Upper lobe of right lung (tissue), 1 donor: ENCODE data around the gene ZCCHC18. TPM values are rescaled to one million over a fixed set of nuclear protein-coding genes. Genes with fewer than 3 reads are reported as not detected.

Experiments used
- ATAC-seq: fragments of 200-7000 bp; cut with Tn5 transposase; one replicate; pipeline ENCODE4 v1.9.1; 2020; ENCODE audit warnings: mild to moderate bottlenecking, moderate library complexity
- DNase-seq: peaks from one replicate; pipeline ENCODE4 v3.0.0-alpha.2; 2020
- H3K27ac ChIP-seq: fragments of 200-600 bp; one replicate; pipeline ENCODE4 v1.8.0; 2022
- H3K27me3 ChIP-seq: fragments of 200-600 bp; one replicate; pipeline ENCODE4 v1.8.0; 2022; ENCODE audit warnings: mild to moderate bottlenecking
- H3K36me3 ChIP-seq: fragments of 200-600 bp; one replicate; pipeline ENCODE4 v1.8.0; 2022
- H3K4me1 ChIP-seq: fragments of 200-600 bp; one replicate; pipeline ENCODE4 v1.8.0; 2022
- H3K4me3 ChIP-seq: fragments of 200-600 bp; one replicate; pipeline ENCODE4 v1.8.0; 2022; ENCODE audit warnings: mild to moderate bottlenecking
- H3K9me3 ChIP-seq: fragments of 200-600 bp; one replicate; pipeline ENCODE4 v1.8.0; 2022
- intact Hi-C: fragments of 100-400 bp; cut with DNase I; formaldehyde crosslinking; loops from one replicate; pipeline ENCODE4 v1.11.0; 2022
- total RNA-seq: library from RNA; stranded (reverse); fragmentation: NEBNext Ultra II Directional; extraction: Animal tissue kit (Norgen Biotek cat#: 25700); gene quantifications from one replicate; pipeline ENCODE4 v1.2.1, GENCODE V29; 2021
- TF ChIP-seq, protein P1 (sequence below): fragments of 200-600 bp; IDR thresholded peaks from one replicate; pipeline ENCODE4 v1.8.0; 2022; ENCODE audit warnings: antibody characterized with exemption
- donor health status: DM: no; HTN: yes; CAD: no; lungs with severe emphysema.

The ZCCHC18 gene
- total RNA-seq, 1 donor from 2014 or later = 1.6 TPM

DNA sequence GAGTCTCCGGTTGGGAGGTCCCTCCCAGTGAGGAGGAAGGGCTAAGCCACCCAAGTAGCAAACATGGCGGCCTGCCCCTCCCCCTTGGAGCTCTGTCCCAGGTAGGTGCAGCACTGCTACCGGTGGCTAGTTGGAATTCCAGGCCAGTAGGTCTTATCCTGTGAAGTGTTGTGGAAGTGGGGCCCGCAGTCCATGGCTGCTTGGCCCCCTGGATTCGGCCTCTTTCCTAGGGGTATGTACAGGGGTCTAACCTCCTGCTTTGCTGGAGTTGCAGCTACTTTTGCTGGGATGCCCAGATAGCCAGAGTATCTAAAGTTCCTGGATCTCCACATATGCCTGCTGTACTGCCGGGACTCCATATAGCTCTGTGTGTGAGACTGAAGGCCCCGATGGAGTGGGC lies 26.4 kb upstream of the ZCCHC18 start:
- ATAC-seq (no peak), DNase-seq (no peak)
- Histone ChIP-seq H3K9me3 (no peaks in the 10 kb centered on the region), H3K36me3 (no peaks in the 10 kb centered on the region), H3K27ac (no peak overlapping the region), H3K4me1 (no peaks in the 10 kb centered on the region), H3K27me3 (no peaks in the 10 kb centered on the region), H3K4me3 (no peak overlapping the region)
- TF ChIP-seq, protein P1, sequence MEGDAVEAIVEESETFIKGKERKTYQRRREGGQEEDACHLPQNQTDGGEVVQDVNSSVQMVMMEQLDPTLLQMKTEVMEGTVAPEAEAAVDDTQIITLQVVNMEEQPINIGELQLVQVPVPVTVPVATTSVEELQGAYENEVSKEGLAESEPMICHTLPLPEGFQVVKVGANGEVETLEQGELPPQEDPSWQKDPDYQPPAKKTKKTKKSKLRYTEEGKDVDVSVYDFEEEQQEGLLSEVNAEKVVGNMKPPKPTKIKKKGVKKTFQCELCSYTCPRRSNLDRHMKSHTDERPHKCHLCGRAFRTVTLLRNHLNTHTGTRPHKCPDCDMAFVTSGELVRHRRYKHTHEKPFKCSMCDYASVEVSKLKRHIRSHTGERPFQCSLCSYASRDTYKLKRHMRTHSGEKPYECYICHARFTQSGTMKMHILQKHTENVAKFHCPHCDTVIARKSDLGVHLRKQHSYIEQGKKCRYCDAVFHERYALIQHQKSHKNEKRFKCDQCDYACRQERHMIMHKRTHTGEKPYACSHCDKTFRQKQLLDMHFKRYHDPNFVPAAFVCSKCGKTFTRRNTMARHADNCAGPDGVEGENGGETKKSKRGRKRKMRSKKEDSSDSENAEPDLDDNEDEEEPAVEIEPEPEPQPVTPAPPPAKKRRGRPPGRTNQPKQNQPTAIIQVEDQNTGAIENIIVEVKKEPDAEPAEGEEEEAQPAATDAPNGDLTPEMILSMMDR = no peak
- intact Hi-C loops = no loop called here

DNA sequence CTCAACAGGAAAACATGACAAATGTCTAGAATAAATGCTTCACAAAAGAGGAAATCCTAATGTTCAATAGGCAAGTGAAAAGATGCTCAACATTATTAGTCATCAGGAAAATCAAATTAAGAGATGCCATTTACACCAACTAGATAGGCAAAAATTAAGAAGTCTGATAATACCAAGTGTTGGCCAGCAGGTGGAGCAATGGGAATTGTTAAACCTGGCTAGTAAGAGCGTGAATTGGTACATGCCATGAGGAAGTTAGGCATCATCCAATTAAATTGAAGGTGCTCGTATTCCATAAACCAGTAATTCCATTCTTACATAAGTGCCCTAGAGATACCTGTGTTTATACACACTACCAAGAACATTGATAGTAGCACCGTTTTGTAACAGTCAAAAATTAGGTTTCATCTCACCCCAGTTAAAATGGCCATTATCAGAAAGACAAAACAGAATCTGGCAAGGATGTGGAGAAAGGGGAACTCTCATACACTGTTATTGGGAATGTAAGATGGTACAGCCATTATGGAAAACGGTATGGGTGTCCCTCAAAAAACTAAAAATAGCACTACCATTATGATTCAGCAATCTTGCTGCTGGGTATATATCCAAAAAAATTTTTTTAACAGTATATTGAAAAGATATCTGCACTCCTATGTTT lies 14.0 kb upstream of the ZCCHC18 start:
- peak; percentile 88 for ATAC-seq
- no peak for DNase-seq
- no peaks in the 10 kb centered on the region for H3K27me3 ChIP-seq
- intact Hi-C loops = no loop called here
- no peaks in the 10 kb centered on the region for H3K4me1 ChIP-seq
- no peaks in the 10 kb centered on the region for H3K36me3 ChIP-seq
- H3K4me3 ChIP-seq = no peak overlapping the region
- no peak overlapping the region for H3K27ac ChIP-seq
- H3K9me3 ChIP-seq = no peaks in the 10 kb centered on the region
- TF ChIP-seq, protein P1 = peak; percentile 59

DNA sequence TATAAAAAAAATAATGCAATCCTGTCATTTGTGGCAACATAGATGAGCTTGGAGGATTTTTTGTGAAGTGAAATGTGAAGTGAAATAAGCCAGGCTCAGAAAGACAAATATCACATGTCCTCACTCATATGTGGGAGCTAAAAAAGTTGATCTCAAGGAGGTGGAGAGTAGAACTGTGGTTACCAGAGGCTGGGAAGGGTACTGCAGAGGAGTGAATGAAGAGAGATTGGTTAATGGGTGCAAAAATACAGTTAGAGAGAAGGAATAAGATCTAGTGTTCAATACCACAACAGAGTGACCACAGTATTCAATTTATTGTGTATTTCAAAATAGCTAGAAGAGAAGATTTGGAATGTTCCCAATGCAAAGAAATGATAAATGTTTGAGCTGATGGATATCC lies 13.4 kb upstream of the ZCCHC18 start:
- ATAC-seq (no peak), DNase-seq (no peak)
- H3K27ac ChIP-seq = no peak overlapping the region
- TF ChIP-seq, protein P1 = no peak
- no peaks in the 10 kb centered on the region for H3K9me3 ChIP-seq
- intact Hi-C loops = no loop called here
- H3K27me3 ChIP-seq = no peaks in the 10 kb centered on the region
- no peak overlapping the region for H3K4me3 ChIP-seq
- H3K36me3 ChIP-seq = no peaks in the 10 kb centered on the region
- no peaks in the 10 kb centered on the region for H3K4me1 ChIP-seq

DNA sequence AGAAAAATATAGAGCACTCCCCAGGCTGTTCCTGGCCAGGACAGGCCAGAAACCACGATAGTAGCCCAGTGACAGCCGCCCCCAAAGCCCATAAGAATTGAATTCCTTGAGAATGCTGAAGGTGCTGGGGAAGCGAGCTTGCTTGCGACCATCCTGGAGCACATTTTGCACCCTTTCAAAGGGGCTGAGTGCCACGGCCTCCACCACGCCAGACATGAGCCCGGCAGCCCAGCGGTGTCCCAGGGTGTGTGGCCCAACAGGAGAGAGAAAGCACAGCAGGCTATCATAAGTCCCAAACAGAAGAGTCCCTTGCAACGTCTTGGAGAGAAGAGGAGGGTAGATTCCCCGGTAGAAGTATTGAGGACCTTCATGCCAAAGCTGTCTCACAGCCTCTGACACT lies 7.6 kb upstream of the ZCCHC18 start:
- no peaks in the 10 kb centered on the region for H3K27me3 ChIP-seq
- TF ChIP-seq, protein P1 = no peak
- H3K9me3 ChIP-seq = no peaks in the 10 kb centered on the region
- DNase-seq (no peak), ATAC-seq (no peak)
- no peak overlapping the region for H3K4me3 ChIP-seq
- no peaks in the 10 kb centered on the region for H3K36me3 ChIP-seq
- no peaks in the 10 kb centered on the region for H3K4me1 ChIP-seq
- intact Hi-C loops = no loop called here
- no peak overlapping the region for H3K27ac ChIP-seq

DNA sequence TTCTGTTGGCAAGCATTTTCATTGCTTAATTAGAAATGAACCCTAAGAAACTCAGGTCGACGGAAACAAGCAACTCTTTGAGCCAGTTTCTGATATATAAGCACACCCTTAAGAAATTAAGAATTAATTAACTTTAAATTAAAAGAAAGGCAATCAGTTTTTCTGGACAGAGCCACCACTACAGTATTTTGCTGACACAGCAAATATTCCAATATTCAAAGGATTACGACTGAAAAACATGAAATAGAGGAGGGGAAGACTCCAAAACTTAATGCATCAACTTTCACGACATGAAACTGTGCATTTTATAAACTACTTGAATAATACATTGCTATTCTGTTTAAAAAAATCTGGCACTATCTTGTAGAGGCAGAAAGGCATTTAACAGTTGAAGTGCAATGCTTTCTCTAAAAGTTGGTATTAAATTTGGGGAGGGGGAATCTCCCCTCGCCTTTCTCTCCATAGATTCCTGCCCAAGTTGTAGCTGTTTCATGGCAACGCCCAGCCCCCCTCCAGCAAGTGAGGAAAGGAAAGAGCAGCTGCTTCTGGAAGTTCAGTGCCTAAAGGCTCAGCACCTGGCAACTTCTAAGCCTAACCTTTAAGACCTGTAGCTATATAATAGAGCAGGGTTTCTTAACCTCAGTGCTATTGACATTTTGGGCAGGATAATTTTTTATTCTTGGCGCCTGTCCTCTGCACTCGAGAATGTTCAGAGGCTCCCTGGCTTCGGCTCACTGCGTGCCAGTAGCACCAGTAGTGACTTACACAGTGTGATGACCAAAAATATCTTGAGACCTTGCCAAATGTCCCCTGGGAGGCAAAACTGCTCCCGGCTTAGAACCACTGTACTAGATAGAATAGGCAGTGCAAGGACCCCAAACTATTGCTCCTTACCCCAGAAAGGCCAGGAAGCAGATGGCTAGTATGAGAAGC lies 6.7 kb upstream of the ZCCHC18 start:
- no peaks in the 10 kb centered on the region for H3K27me3 ChIP-seq
- intact Hi-C loops = no loop called here
- no peak overlapping the region for H3K4me3 ChIP-seq
- DNase-seq (no peak), ATAC-seq (no peak)
- no peaks in the 10 kb centered on the region for H3K36me3 ChIP-seq
- no peaks in the 10 kb centered on the region for H3K9me3 ChIP-seq
- no peak overlapping the region for H3K27ac ChIP-seq
- H3K4me1 ChIP-seq = no peaks in the 10 kb centered on the region
- TF ChIP-seq, protein P1 = no peak
